Stomach (tissue), 9 donors: ENCODE results near the gene INS. TPM values are rescaled to one million over a fixed set of nuclear protein-coding genes. Genes with fewer than 3 reads are reported as not detected.

Experiments
- DNase-seq, 2 donors: peaks; one replicate each; pipeline versions ENCODE4 v3.0.0 to v3.0.0-alpha.2; 2013 to 2019
- H3K27ac ChIP-seq, 5 donors: fragments of 200-600 bp in 4 of 5; sonication (generic) in 4 of 5; one replicate each; pipeline ENCODE4 v1.5.1; 2013 to 2019; ENCODE audit warnings: mild to moderate bottlenecking in 1 of 5, moderate library complexity in 1 of 5
- H3K27me3 ChIP-seq, 3 donors: fragments of 200-600 bp; sonication (generic); one replicate each; pipeline ENCODE4 v1.5.1; 2017 to 2019; ENCODE audit warnings: mixed run types in 1 of 3
- H3K36me3 ChIP-seq, 4 donors: fragments of 200-600 bp; sonication (generic); 1 replicate in 3 of 4; 2 replicates in 1 of 4; pipeline ENCODE4 v1.5.1; 2016 to 2019
- H3K4me1 ChIP-seq, 4 donors: fragments of 200-600 bp; sonication (generic); one replicate each; pipeline ENCODE4 v1.5.1; 2016 to 2019
- H3K4me3 ChIP-seq, 4 donors: fragments of 200-600 bp; sonication (generic) in 3 of 4; one replicate each; pipeline ENCODE4 v1.5.1; 2016 to 2019; ENCODE audit warnings: mild to moderate bottlenecking in 1 of 4
- H3K9me3 ChIP-seq, 4 donors: fragments of 200-600 bp; sonication (generic); one replicate each; pipeline ENCODE4 v1.5.1; 2016 to 2019
- CTCF ChIP-seq, 7 experiments: fragments of 450-650 bp in 4 of 7; fragments of 200-600 bp in 3 of 7; sonication (generic) in 3 of 7; IDR thresholded peaks; one replicate each; pipeline ENCODE4 v1.5.1; 2016 to 2019; ENCODE audit warnings: antibody characterized with exemption in 7 of 7, control low read depth in 2 of 7, mild to moderate bottlenecking in 1 of 7
- EP300 ChIP-seq: sonication (generic); formaldehyde crosslinking; IDR thresholded peaks from one replicate; pipeline ENCODE4 v1.6.1; 2017; ENCODE audit warnings: antibody characterized with exemption
- POLR2A ChIP-seq, 4 donors: fragments of 450-650 bp; IDR thresholded peaks; one replicate each; pipeline ENCODE4 v1.6.1; 2016; ENCODE audit warnings: antibody characterized with exemption in 4 of 4, control low read depth in 2 of 4, mild to moderate bottlenecking in 1 of 4, moderate library complexity in 1 of 4
- POLR2AphosphoS5 ChIP-seq, 3 donors: sonication (generic); formaldehyde crosslinking; IDR thresholded peaks; one replicate each; pipeline ENCODE4 v1.6.1; 2016; ENCODE audit warnings: antibody characterized with exemption in 3 of 3
- WGBS, 5 donors: extraction: QIAGEN DNeasy Blood & Tissue Kit in 3 of 5; methylation state at CpG; one replicate each; pipeline versions ENCODE4 v1.1.5 to v1.1.7; 2013 to 2018; 5-methylcytosine and 5-hydroxymethylcytosine counted together
- intact Hi-C: fragments of 100-400 bp; cut with DNase I; formaldehyde crosslinking; loops from one replicate; pipeline ENCODE4 v1.15.1; 2023; ENCODE audit warnings: low total_unique reads
- polyA plus RNA-seq, 3 donors: library from polyadenylated mRNA; stranded (reverse); fragments of 200-250 nt; gene quantifications; one replicate each; pipeline ENCODE4 v1.2.3, GENCODE V29; 2013
- total RNA-seq, 5 donors: library from RNA; depleted of rRNA; stranded (reverse); fragments of >200 nt; gene quantifications; one replicate each; pipeline versions ENCODE4 v1.1.0 to v1.2.3, GENCODE V29; 2014 to 2016
- donor health status: healthy with polysubstance abuse.
- donor health status: Bipolar disorder and iron deficiency.
- donor health status: healthy.

The INS gene
- total and polyA plus RNA-seq, 8 donors, result 7.2 to 37.6 TPM; not detected in 6

GRCh38 chr11:2158966-2159365, 2.0 kb downstream of the INS start:
- DNase-seq, result no peak
- intact Hi-C loops, result loop anchor here (10.0 kb wide), 1 partner anchor 504 kb away; no protein-coding TSS in a partner anchor
- Histone ChIP-seq H3K4me3 (no peak overlapping the region), H3K36me3 (no peaks in the 10 kb centered on the region), H3K9me3 (no peaks in the 10 kb centered on the region), H3K27me3 (peaks cover 0 to 72% (median 14%) of the 10 kb centered on the region in 3 donors), H3K27ac (no peak overlapping the region), H3K4me1 (no peaks in the 10 kb centered on the region)
- WGBS, 5 donors, result 69 to 100% (median 73%) methylated on average over 1 to 10 of the region's 10 CpGs
- TF ChIP-seq POLR2AphosphoS5 (IDR thresholded peaks at IDR 0.05) (no peak), EP300 (no peak), POLR2A (IDR thresholded peaks at IDR 0.05) (no peak), CTCF (IDR thresholded peaks at IDR 0.05) (no peak)

DNA sequence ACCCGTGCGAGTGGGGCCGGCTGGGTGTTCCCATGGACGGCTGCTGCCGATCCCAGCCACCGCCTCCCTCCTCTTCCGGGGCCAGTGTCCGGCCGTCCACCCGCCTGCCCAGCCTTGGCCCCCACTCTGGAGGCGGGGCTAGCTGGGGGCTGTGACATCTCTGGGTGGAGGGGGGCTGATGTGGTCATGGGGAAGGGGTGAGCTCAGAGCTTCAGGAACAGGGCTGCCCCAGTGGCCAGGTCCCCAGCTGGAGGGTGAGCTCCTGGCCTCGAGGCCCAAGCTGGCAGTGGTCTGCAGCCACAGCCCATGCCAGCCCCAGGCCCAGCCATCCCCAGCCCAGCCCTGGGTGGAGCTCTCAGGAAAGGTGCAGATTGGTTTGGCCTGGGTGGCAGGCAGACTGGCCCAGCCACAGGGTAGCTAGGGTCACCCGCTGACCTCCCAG, 2.7 kb downstream of the INS start:
- Histone ChIP-seq H3K27me3 (peaks cover 0 to 66% (median 14%) of the 10 kb centered on the region in 3 donors), H3K27ac (no peak overlapping the region), H3K36me3 (no peaks in the 10 kb centered on the region), H3K4me3 (no peak overlapping the region), H3K9me3 (no peaks in the 10 kb centered on the region), H3K4me1 (no peaks in the 10 kb centered on the region)
- TF ChIP-seq POLR2A (IDR thresholded peaks at IDR 0.05), result no peak
- no peak for TF ChIP-seq EP300
- TF ChIP-seq CTCF (IDR thresholded peaks at IDR 0.05), result no peak
- TF ChIP-seq POLR2AphosphoS5 (IDR thresholded peaks at IDR 0.05), result no peak
- peak in 1 of 2 donors; percentile 59 for DNase-seq
- intact Hi-C loops, result loop anchor here (10.0 kb wide), 1 partner anchor 504 kb away; no protein-coding TSS in a partner anchor
- 56 to 64% (median 62%) methylated on average over 13 of the region's 13 CpGs; no CpG with 5 or more reads in 1 of the 5 donors for WGBS, 5 donors

DNA sequence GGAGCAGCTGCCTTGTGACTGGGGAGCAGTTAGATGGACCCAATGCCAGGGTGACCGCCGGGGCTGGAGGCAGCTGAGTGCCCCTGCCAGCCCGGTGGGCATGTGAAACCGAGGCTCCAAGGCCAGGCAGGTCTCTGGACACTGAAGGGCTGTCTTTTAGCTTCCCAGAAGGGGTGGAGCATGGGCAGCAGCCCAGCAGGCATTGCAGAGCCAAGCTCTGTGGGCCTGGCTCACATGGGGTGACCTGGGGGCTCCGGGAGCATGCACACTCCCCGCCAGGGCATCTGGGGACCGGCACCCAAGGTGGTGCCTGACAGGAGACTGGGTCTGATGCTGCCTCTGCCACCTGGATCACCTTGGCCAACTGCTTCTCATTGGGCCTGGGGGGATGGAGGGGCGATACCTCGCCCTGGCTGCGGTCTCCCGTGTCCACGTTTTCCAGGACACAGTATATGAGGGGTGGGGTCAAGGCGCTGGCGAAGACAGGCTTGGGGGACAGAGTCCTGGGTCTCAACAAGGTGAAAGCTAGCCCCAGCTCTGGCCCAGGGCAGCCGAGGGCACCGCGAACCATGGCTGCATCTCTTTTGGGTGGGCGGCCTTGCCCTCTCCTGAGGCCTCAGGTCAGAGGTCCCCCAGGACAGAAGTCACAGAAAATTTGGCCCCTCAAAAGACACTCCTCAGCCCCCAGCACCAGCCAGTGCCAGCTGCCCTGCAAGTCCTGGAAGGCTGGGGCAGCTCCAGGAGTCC, 3.5 kb downstream of the INS start:
- Histone ChIP-seq H3K4me1 (no peaks in the 10 kb centered on the region), H3K27me3 (peaks cover 0 to 57% (median 14%) of the 10 kb centered on the region in 3 donors), H3K27ac (no peak overlapping the region), H3K36me3 (no peaks in the 10 kb centered on the region), H3K4me3 (no peak overlapping the region), H3K9me3 (no peaks in the 10 kb centered on the region)
- DNase-seq, result no peak
- 70 to 82% (median 76%) methylated on average over 11 to 18 of the region's 18 CpGs for WGBS, 5 donors
- TF ChIP-seq EP300, result no peak
- intact Hi-C loops, result loop anchor here (10.0 kb wide), 1 partner anchor 503 kb away; no protein-coding TSS in a partner anchor

GRCh38 chr11:2156416-2157182, 4.4 kb downstream of the INS start:
- Histone ChIP-seq H3K4me1 (peaks cover 2 to 4% (median 4%) of the 10 kb centered on the region in 4 donors), H3K9me3 (no peaks in the 10 kb centered on the region), H3K36me3 (no peaks in the 10 kb centered on the region), H3K4me3 (no peak overlapping the region), H3K27me3 (peaks cover 0 to 50% (median 10%) of the 10 kb centered on the region in 3 donors), H3K27ac (no peak overlapping the region)
- intact Hi-C loops, result loop anchor here (10.0 kb wide), 1 partner anchor 502 kb away; no protein-coding TSS in a partner anchor
- TF ChIP-seq CTCF (IDR thresholded peaks at IDR 0.05) (peak in 5 of 7 experiments; percentile 51 to 76 (median 73)), EP300 (no peak), POLR2AphosphoS5 (IDR thresholded peaks at IDR 0.05) (no peak), POLR2A (IDR thresholded peaks at IDR 0.05) (no peak)
- 19 to 32% (median 24%) methylated on average over 8 to 19 of the region's 19 CpGs for WGBS, 5 donors
- DNase-seq, result peak; percentile 85 to 86
